Epithelial cell of proximal tubule (primary cell): Measurements from ENCODE around the gene PRRX1. TPM values are rescaled to one million over a fixed set of nuclear protein-coding genes. Genes with fewer than 3 reads are reported as not detected.

Experiments
- DNase-seq: peaks from one replicate; pipeline ENCODE4 v3.0.0-alpha.2; 2011; ENCODE audit warnings: low read depth
- H3K4me3 ChIP-seq: 2 replicates; pipeline ENCODE4 v1.5.1; 2011; ENCODE audit warnings: low read depth, mild to moderate bottlenecking, low read length
- total RNA-seq: library from RNA; depleted of rRNA; stranded (reverse); fragments of >200 nt; gene quantifications from 2 replicates; pipeline ENCODE4 v1.2.3, GENCODE V29; 2015
- TF ChIP-seq, protein P1 (sequence below): conservative IDR thresholded peaks from 2 replicates; pipeline ENCODE4 v1.5.1; 2012; ENCODE audit warnings: low read depth, mild to moderate bottlenecking, low read length

PRRX1 gene
- total RNA-seq, 1 donor from 2014 or later = under 0.01 TPM

DNA sequence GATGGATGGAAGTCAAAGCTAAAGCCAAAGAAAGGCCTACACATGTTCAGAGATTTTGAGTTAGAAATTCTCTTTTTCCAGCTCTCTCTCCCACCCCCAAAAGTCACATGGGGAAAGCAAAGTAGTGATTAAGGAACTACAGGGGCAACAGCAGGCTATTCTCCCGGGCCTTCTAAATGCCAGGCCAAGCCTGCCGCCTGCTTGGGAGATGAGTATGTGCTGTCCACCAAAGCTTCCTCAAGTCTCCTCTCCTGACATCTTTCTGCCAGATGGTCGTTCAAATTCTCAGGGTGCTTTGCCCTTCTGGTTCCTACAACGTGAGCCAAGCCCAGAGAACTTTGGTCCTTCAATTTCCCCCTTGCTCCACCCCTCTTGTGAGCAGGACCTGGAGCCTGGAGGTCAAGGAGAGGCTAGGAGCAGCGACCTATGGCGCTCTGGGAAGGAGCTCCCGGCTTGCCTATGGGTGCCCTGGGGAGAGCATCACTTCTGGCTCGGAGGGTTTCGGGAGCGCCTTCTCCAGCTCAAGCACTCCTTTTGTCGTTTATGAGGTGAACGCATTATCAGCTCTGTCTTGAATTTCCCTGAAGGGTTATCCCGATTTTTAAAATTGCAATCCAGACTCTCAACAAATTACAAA is 4.4 kb upstream of the PRRX1 start:
- no peak for DNase-seq
- no peak overlapping the region for H3K4me3 ChIP-seq
- TF ChIP-seq, protein P1, sequence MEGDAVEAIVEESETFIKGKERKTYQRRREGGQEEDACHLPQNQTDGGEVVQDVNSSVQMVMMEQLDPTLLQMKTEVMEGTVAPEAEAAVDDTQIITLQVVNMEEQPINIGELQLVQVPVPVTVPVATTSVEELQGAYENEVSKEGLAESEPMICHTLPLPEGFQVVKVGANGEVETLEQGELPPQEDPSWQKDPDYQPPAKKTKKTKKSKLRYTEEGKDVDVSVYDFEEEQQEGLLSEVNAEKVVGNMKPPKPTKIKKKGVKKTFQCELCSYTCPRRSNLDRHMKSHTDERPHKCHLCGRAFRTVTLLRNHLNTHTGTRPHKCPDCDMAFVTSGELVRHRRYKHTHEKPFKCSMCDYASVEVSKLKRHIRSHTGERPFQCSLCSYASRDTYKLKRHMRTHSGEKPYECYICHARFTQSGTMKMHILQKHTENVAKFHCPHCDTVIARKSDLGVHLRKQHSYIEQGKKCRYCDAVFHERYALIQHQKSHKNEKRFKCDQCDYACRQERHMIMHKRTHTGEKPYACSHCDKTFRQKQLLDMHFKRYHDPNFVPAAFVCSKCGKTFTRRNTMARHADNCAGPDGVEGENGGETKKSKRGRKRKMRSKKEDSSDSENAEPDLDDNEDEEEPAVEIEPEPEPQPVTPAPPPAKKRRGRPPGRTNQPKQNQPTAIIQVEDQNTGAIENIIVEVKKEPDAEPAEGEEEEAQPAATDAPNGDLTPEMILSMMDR = no peak

DNA sequence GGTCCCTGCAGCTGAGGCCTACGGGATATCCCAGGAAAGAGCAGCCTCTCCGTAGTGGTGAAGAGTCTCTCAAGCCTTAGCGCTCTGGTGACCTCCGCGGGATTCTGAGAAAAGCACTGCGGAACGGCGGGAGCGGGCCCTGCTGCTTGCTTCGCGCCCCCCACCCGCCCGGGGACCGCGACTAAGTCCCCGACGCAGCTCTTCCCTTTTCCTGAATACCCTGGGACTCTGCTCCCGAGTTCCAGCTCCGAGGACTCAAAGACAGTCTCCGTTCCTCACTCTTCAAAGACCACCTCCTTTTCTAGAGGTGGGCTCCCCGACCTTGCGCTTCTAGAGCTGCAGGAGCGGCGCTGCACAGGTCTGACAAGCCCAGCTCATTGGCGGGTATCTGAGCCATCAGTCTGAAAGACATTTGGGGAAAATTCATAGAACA is 3.6 kb upstream of the PRRX1 start:
- TF ChIP-seq, protein P1 = no peak

DNA sequence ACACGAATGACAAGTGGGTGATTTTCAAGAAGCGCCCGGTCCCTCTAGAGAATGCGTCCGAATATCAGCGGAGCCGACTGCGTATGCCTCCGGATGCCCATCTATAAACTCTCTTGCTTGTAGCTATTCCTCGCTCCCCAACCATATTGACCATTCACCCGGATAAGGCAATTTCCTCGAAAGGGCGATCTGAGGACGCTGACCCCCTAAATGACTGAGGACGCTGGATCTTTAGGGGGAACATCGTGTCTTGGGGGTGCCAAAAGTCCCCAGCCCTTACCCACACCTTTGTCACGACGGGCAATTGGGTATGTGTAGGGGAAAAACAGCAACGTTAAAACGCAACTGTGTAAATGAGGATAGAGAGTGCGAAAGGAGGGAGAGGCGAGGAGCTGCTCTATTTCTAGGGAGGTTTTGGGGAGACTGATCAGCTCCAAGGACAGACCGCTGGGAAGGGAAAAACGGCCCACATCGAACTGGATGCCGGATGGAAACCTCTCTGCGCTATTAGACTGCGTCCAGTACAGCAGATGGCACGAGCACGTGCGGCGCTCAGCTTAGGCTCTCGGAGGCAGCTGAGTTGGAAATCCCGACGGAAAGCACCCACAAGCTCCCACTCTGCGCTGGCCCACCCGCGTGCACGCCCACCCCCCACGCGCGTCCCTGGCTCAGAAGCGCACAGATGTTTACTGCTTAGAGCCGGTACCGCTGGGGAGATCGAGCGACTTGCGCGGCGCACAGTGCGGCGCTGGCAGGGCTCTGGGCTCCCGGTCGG is 2.9 kb upstream of the PRRX1 start:
- no peak overlapping the region for H3K4me3 ChIP-seq
- DNase-seq = no peak
- TF ChIP-seq, protein P1 = no peak

More for the DNA sequence above, 3.6 kb upstream of the PRRX1 start:
- DNase-seq = no peak
- H3K4me3 ChIP-seq = no peak overlapping the region

DNA sequence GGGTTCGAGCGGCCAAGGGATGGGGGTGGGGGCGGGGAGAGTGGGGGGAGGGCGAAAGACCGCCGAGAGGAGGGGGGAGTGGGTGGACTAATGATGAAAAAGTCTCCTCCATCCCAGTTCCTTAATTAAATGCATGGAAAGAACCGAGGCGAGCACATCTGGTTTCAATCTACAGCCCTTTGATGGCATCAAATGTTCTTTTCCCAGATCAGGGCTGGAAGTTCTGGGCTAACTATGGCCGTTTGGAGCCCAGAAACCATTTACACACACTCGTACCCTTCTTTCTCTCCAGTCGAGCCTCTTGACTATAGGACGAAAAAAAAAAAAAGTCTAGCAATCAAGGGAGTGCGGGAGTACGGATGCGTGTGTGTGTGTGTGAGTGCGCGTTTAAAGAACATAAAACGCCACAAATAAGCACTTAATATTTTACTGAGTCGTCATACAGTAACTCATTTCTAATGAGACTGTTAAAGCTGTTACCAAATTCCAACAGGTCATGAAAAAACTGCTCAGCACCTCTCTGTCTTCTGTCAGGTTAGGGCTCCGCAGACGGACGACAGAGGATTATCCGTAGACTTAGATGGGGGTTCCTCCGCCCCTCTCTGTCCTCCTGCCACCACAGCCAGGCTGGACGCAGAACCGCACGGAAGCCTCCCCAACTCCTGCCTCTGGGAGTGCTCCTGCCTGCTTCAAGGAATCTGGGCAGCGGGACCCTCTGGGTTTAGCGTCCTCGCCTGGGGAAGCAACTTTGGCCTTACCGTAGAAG is 2.1 kb upstream of the PRRX1 start:
- no peak for DNase-seq
- H3K4me3 ChIP-seq = no peak overlapping the region
- TF ChIP-seq, protein P1 = no peak

DNA sequence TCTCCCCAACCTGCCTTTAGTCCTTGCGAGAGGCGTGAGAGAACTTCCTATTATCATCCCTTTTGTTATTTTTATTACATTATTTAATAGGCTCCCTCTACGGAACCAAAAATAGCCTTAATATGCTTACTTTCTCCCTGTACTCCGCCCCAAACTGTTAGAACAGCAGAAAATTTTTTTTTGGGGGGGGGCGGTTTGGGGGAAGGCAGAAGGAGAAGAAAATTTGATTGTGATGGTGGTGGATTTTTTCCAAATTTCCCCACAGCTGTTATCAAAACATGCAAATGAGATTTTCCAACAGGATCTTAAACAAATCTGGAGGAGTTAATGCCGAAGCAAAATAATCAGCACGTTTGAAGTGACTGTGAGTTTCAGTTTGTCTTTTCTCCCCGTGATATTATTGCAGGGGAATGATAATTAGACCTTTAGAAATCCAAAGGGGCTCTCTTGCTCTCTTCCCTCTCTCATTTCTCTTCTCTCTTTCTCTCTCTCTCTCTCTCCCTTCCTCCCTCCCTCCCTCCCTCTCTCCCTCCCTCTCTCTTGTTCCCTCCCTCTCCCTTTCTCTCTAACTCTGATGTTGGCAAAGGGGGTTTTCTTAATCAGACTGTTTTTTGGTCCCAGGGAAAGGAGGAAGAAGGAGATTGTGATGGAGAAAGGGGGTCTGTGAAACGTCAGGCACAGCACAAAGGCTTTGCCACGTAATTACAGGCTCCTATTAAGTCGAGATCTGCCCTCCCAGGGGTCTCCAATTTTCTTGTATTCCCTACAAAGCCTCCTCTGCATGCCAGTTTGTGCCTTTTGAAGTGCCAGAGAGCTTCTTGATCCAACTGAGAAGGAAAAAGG is 1.1 kb upstream of the PRRX1 start:
- H3K4me3 ChIP-seq = no peak overlapping the region
- no peak for DNase-seq
- TF ChIP-seq, protein P1 = no peak

DNA sequence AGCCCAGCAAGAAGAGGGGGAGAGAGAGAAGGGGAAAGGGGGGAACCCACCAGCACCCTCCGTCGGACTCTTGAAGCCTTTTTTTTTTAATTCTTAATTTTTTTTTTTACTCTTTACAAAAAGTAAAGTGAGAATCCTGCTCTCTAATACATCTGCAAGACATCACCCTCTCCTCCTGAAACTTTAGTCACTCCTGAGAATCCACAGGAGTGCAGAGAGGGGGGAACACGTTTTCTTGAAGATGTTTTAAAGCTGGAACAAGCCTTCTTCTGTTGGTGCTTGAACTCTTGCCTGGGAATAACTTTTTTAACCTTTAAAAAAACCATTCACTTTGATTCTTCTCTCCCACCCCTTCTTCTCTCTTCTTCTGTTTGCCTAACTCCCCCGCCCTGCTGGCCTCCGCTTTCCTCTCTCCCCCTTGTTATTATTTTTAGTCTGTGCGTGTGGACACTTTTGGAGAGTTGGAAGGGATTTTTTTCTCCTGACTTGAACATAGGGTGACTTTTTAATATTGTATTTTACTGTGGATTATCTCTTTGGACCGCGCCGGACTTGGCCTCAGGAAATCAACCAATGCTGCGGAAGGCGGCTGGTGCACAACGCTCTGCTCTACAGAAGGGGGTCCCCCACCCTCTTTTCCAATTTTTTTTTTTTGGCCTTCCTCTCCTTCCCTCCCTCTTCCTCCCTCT is 383 bp upstream of the PRRX1 start:
- DNase-seq = no peak
- H3K4me3 ChIP-seq = no peak overlapping the region
- TF ChIP-seq, protein P1 = no peak
